GM21825 (cell line): ENCODE data around the gene DHRSX.
"Not testable (repeated sequence)": the region's sequence is repeated elsewhere in the genome, so short reads cannot be mapped to it uniquely, and the experiment has no call there.

Source experiments
- ATAC-seq: cut with Tn5 transposase; IDR thresholded peaks from one replicate; pipeline ENCODE4 v1.9.1; 2021; ENCODE audit warnings: mild to moderate bottlenecking, moderate library complexity; ENCODE audit not compliant: unreplicated experiment

Gene DHRSX, protein sequence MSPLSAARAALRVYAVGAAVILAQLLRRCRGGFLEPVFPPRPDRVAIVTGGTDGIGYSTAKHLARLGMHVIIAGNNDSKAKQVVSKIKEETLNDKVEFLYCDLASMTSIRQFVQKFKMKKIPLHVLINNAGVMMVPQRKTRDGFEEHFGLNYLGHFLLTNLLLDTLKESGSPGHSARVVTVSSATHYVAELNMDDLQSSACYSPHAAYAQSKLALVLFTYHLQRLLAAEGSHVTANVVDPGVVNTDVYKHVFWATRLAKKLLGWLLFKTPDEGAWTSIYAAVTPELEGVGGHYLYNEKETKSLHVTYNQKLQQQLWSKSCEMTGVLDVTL

DNA sequence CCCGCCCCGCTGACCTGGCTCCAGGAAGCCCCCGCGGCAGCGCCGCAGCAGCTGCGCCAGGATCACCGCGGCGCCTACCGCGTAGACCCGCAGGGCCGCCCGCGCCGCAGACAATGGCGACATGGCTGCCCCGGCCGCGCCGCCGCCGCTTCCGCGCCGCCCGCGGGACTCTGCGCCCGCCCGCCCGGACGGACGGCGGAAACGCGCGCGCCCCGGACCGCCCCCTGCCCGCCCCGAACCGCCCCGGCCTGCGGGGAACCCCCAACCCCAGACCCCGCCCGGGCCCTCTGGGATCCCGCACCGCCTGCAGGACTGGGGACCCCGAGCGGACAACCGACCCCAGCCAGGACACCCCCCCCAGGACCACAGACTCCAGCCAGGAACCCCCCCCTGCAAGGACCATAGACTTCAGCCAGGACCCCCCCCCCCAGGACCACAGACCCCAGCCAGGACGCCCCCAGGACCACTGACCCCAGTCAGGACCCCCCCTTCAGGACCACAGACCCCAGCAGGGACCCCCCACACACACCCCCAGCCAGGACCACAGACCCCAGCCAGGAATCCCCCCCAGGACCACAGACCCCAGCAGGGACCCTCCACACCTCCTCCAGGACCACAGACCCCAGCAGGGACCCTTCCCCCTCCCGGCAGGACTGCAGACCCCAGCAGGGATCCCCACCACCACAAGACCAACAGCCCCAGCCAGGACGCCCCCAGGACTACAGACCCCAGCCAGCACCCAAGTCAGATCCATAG lies at the start of gene DHRSX, which contains the start of gene ZBED1:
Gene DHRSX, minus strand, starts transcription at position 174 of the 756 bp plus-strand sequence. Its CDS starts 51 bp downstream, at position 123.
Gene ZBED1, minus strand, starts transcription at position 174 of the 756 bp plus-strand sequence. CDS start 10,257 bp downstream, outside the sequence.
- peak; percentile 61 for ATAC-seq

DNA sequence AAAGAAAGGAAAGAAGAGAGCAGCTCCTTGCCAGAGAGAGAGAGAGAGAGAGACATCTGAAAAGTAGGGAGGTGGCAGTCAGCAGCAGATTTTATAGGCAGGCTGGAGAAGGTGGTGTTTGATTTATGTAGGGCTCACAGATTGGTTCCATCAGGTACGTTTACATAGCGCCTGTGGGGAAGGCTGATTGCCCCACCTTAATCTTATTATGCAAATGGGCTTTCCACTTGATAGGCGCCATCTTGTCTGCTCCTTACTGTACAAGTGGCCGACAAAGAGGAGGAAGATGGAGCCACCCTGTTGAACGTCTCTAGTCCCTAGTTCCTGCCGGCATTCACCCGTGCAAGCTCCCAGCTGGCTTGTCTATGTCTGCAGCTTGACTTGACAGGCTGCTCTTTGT lies 49.1 kb upstream of the DHRSX start:
- ATAC-seq = no peak

DNA sequence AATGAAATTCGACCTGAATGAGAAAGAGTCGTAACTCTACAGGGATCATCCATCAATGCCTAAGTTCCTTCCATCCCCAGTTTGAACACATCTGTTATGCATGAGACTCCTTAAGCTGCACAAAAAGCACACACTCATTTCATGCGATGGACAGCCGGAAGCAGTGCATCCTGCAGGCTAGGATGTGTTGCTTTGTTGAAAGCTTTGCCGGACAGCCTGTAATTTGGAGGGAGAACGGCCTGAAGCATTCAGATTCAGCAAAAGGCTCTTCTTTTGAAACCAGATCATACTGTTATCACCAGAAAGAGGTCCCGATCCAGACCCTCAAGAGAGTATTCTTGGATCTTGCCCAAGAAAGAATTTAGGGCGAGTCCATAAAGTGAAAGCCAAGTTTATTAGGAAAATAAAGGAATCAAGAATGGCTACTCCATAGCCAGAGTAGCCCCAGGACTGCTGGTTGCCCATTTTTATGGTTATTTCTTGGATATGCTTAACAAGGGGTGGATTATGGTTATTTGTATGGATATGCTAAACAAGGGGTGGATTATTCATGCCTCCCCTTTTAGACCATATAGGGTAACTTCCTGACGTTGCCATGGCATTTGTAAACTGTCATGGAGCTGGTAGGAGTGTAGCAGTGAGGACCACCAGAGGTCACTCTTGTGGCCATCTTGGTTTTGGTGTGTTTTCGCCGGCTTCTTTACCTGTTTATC lies 48.1 kb upstream of the DHRSX start:
- no peak for ATAC-seq

DNA sequence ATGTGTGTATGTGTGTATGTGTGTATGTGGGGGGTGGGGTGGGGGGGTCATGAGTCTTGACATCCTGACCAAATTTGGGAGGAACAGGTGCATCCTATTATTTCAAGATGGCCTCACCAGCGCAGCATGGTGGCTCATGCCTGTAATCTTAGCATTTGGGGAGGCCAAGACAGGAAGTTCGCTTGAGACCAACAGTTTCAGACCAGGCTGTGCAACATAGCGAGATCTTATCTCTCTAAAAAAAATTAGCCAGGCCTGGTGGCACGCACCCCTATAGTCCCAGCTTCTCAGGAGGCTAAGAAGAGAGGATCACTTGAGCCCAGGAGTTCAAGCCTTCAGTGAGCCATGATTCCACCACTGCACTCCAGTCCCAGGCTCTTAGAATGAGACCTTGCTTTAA lies 47.0 kb upstream of the DHRSX start:
- no peak for ATAC-seq

DNA sequence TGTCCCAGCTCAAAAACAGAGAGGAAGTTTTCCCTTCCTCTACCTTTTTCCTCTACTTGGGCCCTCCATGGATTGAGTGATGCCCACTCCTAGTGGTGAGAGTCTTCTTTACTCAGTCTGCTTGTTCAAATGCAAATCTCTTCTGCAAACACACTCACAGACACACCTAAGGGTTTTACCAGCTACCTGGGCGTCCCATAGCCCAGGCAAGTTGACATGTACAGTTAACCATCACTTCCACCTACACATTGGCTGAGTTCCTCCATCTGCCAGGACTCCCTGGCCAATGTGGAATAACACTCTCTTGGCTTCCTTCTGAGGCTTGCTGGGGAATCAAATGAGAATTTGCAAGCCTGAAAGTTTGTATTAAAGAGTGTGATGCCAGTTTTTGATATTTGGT lies 45.7 kb upstream of the DHRSX start:
- no peak for ATAC-seq

DNA sequence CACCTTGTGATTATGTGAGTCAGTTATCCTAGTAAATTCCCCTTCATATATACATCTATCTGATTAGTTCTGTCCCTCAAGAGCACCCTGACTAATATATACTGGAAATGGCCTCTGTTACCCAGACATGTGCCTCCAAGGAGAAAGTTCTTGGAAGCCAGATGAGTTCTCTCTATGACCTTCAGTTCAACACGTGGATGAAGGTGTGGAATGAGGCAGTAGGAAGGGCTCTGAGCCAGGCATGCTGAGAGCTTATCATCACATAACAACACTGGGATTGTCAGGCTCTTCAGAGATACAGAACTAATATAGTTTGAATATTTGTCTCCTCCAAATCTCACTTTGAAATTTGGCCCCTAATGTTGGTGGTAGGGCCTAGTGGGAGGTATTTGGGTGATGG lies 44.4 kb upstream of the DHRSX start:
- no peak for ATAC-seq

DNA sequence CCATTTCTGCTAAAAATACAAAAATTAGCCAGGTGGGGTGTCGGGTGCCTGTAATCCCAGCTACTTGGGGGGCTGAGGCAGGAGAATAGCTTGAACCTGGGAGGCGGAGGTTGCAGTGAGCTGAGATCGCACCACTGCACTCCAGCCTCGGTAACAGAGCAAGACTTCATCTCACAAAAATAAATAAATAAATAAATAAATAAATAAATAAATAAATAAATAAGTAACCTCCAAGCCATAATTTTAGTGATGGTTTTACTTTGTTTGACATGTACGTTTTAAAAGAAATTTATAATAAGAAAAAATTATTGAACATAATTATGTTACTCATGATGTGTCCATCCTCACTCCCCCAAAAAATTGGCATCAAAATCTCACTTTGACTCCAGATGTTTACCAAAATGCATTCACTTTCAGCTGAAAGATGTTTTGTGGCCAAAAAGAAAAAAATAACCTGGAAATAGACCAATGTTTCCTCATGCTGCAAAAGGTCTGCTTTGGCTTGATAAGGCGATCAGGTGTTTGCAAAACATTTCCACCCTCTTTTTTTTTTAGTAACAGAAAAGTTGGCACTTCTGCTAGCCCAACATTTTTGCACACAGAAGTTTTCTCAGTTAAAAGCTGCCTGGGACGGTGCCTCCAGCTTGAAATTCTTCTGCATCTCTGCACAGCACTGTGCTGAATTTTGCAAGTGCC lies 42.2 kb upstream of the DHRSX start:
- no peak for ATAC-seq

DNA sequence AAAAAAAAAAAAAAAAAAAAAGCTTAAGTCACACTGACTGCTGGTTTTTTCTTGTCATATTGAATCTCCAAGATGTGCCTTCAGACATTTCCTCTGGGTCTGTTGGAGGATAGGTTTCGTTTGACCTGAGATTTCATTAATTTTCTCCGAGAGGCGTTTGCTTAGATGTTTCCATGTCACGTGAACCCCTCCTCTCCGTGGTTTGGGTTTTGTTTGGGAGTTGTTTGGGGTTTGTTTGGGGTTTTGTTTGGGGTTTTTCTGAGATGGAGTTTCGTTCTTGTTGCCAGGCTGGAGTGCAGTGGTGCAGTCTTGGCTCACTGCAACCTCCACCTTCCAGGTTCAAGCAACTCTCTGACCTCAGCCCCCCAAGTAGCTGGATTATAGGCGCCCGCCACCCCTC lies 40.8 kb upstream of the DHRSX start:
- ATAC-seq = no peak

DNA sequence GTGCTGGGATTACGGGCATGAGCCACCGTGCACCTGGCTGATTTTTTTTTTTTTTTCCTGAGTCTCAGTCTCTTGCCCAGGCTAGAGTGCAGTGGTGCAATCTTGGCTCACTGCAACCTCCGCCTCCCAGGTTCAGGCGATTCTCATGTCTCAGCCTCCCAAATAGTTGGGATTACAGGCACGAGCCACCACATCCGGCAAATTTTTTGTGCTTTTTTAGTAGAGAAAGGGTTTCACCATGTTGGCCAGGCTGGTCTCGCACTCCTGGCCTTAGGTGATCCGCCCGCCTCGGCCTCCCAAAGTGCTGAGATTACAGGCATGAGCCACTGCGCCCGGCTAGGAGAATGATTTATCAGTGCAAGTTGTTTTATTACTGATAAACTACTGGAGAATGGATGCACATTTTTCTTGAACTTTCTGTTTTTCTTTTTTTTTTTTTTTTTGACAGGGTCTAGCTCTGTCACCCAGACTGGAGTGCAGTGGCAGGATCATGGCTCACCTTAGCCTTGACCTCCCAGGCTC lies 39.7 kb upstream of the DHRSX start:
- no peak for ATAC-seq

DNA sequence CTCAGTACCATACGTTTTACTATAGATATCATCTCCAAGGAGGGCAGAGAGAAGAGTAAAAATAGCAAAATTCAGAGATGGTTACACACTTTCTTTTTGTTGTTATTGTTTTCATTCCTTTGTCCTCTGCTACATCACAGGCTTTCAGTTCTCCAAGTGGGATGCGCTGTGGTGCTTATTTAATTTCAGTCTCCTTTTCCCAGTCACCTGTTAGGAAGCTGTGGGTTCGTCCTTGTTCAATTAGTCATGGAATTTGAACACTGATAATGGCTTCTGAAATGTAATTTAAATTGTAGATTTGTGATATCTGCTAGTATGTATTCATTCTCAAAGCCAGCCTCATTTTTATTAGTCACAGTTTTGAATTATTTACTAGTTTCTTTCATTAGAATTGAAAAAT lies 38.8 kb upstream of the DHRSX start:
- no peak for ATAC-seq

DNA sequence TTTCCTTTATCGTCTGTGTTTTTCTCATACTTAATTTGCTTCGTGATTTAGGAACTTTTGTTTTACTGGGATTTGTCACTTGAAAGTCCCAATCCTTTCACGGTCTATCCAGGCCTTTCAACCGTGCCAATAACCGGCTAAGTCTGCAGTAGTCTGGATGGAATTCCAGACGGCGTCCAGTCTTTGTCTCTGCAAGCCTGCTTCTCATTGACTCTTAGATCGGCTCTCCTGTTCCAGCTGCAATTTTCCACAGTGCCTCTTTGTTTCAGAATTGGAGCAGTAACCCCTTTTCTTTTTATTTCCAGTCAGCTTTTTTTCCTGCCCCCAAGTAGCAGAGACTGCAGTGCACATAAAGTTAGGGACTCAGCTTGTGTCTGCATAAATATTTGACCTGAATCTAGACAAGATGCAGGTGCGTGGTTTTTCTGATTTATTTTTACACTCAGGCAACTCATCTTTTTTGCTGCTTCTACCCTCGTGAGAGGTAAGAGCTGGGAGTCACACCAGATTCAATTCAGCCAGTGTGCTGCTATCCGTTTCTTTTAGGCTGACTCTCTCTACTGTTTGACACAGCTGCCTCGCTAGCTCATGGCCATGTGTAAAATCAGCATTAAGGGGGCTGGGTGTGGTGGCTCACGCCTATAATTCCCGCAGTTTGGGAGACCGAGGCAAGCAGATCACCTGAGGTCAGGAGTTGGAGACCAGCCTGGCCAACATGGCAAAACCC lies 37.4 kb upstream of the DHRSX start:
- ATAC-seq = no peak

DNA sequence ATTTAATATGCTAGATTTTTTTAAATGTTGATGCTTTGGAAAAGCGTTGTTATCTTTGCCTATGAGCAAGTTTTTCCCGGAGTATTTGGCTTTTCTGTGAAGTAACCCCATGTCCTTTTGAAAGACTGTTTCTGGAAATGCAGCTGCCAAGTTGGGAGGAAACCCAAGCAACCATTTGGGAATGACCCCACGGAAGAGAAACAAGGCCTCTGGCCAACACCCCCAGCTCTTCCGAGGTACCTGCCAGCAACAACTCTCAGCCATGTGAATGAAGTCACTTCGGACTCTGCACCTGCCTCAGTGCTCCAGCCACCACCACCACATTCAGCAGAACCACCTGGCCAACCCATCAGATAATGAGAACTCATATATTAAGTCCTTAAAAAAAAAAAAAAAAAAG lies 36.2 kb upstream of the DHRSX start:
- no peak for ATAC-seq

DNA sequence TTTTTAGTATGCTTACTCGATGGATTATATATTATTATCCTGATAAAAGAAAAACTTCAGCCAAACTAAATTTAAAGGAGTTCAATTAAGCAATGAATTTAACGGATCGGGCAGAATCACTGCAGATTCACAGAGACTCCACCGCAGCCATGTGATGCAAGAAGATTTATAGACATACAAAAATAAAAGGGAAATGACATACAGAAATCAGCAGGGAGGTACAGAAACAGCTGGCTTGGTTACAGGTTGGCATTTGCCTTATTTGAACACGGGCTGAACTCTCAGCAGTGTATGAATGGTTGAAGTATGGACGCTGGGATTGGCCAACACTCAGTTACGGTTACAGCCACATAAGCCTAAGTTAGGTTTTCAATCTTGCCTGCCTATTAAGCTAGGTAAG lies 35.4 kb upstream of the DHRSX start:
- ATAC-seq = no peak

DNA sequence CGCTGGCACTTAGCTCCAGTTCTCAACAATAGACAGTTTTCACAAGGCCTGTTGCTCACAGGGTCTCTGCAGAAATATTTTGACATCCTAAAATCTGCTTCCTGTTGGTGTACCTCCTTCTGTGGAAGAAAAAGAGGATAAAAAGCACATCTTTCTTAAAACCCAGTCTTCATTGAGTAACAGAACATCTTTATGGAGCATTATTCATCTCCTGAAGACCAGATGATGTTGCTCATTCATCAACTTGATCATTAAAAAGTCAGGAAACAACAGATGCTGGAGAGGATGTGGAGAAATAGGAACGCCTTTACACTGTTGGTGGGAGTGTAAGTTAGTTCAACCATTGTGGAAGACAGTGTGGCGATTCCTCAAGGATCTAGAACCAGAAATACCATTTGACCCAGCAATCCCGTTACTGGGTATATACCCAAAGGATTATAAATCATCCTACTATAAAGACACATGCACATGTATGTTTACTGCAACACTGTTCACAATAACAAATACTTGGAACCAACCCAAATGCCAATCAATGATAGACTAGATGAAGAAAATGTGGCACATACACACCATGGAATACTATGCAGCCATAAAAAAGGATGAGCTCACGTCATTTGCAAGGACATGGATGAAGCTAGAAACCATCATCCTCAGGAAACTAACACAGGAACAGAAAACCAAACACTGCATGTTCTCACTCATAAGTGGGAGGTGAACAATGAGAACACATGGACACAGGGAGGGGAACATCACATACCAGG lies 33.7 kb upstream of the DHRSX start:
- ATAC-seq = not testable (repeated sequence)

DNA sequence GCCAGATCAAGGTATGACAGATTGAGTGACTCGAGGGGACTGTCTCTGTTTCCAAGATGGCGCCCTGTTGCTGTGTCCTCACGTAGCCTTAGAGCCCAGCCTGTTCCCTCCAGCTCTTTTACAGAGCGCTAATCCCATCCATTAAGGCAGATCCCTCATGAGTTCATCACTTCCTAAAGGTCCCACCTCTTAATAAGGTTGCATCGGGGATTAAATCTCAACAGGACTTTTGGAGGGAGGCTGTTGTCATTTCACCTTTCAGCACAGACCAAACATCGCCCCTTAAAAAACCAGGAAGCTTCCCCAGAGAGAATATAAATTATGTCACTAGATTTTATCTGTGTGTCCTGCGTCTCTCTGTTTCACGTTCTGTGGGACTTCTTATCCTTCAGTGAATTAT lies 32.6 kb upstream of the DHRSX start:
- no peak for ATAC-seq

DNA sequence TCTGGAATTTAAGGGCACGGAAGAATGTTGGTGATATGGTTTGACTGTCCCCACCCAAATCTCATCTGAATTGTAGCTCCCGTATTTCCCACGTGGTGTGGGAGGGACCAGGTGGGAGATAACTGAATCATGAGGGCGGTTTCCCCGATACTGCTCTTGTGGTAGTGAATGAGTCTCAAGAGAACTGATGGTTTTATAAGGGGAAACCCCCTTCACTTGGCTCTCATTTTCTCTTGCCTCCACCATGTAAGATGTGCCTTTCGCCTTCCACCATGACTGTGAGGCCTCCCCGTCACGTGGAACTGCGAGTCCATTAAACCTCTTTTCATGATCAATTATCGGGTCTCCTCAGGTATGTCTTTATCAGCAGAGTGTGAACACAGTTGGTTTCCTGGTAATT lies 25.6 kb upstream of the DHRSX start:
- no peak for ATAC-seq

DNA sequence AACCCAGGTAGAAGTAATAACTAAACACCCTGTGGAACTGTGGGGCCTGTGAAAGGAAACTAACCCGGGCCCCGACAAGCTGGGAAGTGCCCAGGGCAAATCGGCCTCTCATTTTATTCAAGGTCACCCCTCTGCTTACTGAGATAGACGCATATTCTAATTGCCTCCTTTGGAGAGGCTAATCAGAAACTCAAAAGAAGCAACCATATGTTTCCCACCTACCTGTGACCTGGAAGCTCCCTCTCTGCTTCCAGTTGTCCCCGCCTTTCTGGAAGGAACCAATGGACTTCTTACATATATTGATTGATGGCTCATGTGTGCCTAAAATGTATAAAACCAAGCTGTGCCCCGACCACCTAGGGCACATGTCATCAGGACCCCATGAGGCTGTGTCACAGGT lies 23.1 kb upstream of the DHRSX start:
- no peak for ATAC-seq

DNA sequence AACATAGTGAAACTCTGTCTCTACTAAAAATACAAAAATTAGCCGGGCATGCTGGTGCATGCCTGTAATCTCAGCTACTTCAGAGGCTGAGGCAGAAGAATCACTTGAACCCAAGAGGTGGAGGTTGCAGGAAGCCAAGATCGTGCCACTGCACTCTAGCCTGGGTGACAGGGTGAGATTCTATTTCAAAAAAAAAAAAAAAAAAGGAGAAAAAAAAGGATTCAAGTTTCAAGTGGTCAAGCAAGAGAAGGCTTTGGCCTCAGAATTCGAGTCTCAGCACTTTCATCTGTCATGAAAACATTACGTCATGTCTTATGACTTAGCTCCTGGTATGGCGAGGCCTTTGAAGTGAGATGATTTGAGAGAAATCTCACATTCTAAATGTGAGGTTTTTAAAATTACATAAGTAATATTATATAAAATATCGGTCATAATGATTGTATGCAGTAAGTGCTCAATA lies 21.2 kb upstream of the DHRSX start:
- peak; percentile 2 for ATAC-seq
